H1 (cell line): ENCODE results near the gene ZNF415. TPM values are rescaled to one million over a fixed set of nuclear protein-coding genes. Genes with fewer than 3 reads are reported as not detected.

ENCODE experiments used
- CTCF ChIA-PET: fragments of 300-600 bp; sonication (Branson Sonifier 250); formaldehyde crosslinking; loops from one replicate; lab custom pipeline; 2021; ENCODE audit not compliant: partially characterized antibody; lab: Charles Lee
- POLR2A ChIA-PET: fragments of 300-600 bp; sonication (Branson Sonifier 250); formaldehyde crosslinking; loops from one replicate; lab custom pipeline; 2021; ENCODE audit warnings: inconsistent platforms; ENCODE audit not compliant: partially characterized antibody; lab: Charles Lee
- DNase-seq, 2 experiments: peaks; one replicate each; pipeline versions ENCODE4 v3.0.0 to v3.0.0-alpha.2; 2010 to 2022; ENCODE audit warnings: low spot score in 2 of 2, low read depth in 1 of 2, mixed read lengths in 1 of 2
- FAIRE-seq: peaks from 2 replicates; lab custom pipeline; 2011; peaks lifted over from hg19 to GRCh38; lab: Jason Lieb, UNC
- H2AFZ ChIP-seq: 2 replicates; pipeline ENCODE4 v1.8.1; 2012; ENCODE audit warnings: low read length, inconsistent platforms
- H2AK5ac ChIP-seq: 2 replicates; pipeline ENCODE4 v1.6.1; 2013; ENCODE audit warnings: low read depth, low read length
- H2BK120ac ChIP-seq: replicated peaks from 2 replicates; pipeline ENCODE3; 2013; ENCODE audit warnings: low read depth, low read length, inconsistent platforms
- H2BK12ac ChIP-seq: 2 replicates; pipeline ENCODE4 v1.6.1; 2013; ENCODE audit warnings: low read depth, low read length
- H2BK15ac ChIP-seq: 2 replicates; pipeline ENCODE4 v1.6.1; 2013; ENCODE audit warnings: low read length
- H2BK20ac ChIP-seq: 2 replicates; pipeline ENCODE4 v1.6.1; 2013; ENCODE audit warnings: low read length
- H2BK5ac ChIP-seq: 2 replicates; pipeline ENCODE4 v1.6.1; 2013; ENCODE audit warnings: low read depth, low read length
- H3K14ac ChIP-seq: 2 replicates; pipeline ENCODE4 v1.6.1; 2013; ENCODE audit warnings: inconsistent platforms; ENCODE audit not compliant: insufficient read length
- H3K18ac ChIP-seq: 2 replicates; pipeline ENCODE4 v1.6.1; 2013; ENCODE audit warnings: low read length; ENCODE audit errors: extremely low read depth
- H3K23ac ChIP-seq: 2 replicates; pipeline ENCODE4 v1.6.1; 2013; ENCODE audit warnings: inconsistent platforms; ENCODE audit not compliant: insufficient read length
- H3K23me2 ChIP-seq: 2 replicates; pipeline ENCODE4 v1.6.1; 2013; ENCODE audit warnings: low read depth, low read length
- H3K27ac ChIP-seq: 2 replicates; pipeline ENCODE4 v1.6.1; 2011; ENCODE audit warnings: low read depth, low read length, inconsistent platforms
- H3K27me3 ChIP-seq, 4 experiments: replicated peaks in 1 of 4; 1 replicate in 1 of 4; 2 replicates in 3 of 4; pipeline versions ENCODE4 v1.6.1 to v1.8.1; 2011 to 2013; ENCODE audit warnings: low read length in 3 of 4, mild to moderate bottlenecking in 3 of 4, inconsistent platforms in 2 of 4, mixed read lengths in 2 of 4, moderate library complexity in 1 of 4; ENCODE audit not compliant: control insufficient read depth in 3 of 4, insufficient read depth in 3 of 4; ENCODE audit errors: extremely low read depth in 1 of 4
- H3K36me3 ChIP-seq, 4 experiments: 2 replicates each; pipeline versions ENCODE4 v1.6.1 to v1.8.1; 2011 to 2013; ENCODE audit warnings: mild to moderate bottlenecking in 4 of 4, low read length in 3 of 4, moderate library complexity in 2 of 4, control low read depth in 1 of 4, inconsistent platforms in 1 of 4; ENCODE audit not compliant: insufficient read depth in 4 of 4, control insufficient read depth in 2 of 4
- H3K4ac ChIP-seq: replicated peaks from 2 replicates; pipeline ENCODE3; 2013; ENCODE audit warnings: low read length, low read depth, mixed read lengths, inconsistent platforms; ENCODE audit not compliant: insufficient read length
- H3K4me1 ChIP-seq, 4 experiments: replicated peaks in 1 of 4; 1 replicate in 1 of 4; 2 replicates in 3 of 4; pipeline versions ENCODE4 v1.6.1 to v1.8.1; 2011 to 2013; ENCODE audit warnings: low read length in 3 of 4, inconsistent platforms in 2 of 4, mixed read lengths in 1 of 4; ENCODE audit not compliant: insufficient read depth in 4 of 4, control insufficient read depth in 3 of 4
- H3K4me2 ChIP-seq, 2 experiments: 2 replicates each; pipeline versions ENCODE4 v1.6.1 to v1.8.1; 2011 to 2013; ENCODE audit warnings: low read depth in 2 of 2, low read length in 2 of 2, control low read depth in 1 of 2, inconsistent platforms in 1 of 2, mild to moderate bottlenecking in 1 of 2; ENCODE audit not compliant: insufficient read depth in 1 of 2
- H3K4me3 ChIP-seq, 4 experiments: fragments of 200-600, 300-600 bp in 1 of 4; sonication (generic), shearing (Covaris generic), sonication (Bioruptor Twin) in 1 of 4; 2 replicates each; pipeline versions ENCODE4 v1.5.1 to v1.8.1; 2011 to 2016; ENCODE audit warnings: low read length in 4 of 4, low read depth in 3 of 4, control low read depth in 2 of 4, inconsistent platforms in 2 of 4, mild to moderate bottlenecking in 2 of 4, mixed read lengths in 1 of 4, moderate library complexity in 1 of 4; ENCODE audit not compliant: insufficient read depth in 2 of 4; ENCODE audit errors: extremely low read depth in 1 of 4
- H3K56ac ChIP-seq: replicated peaks from 2 replicates; pipeline ENCODE3; 2013; ENCODE audit warnings: low read depth, mild to moderate bottlenecking, mixed read lengths, low read length, inconsistent platforms; ENCODE audit not compliant: insufficient read length
- H3K79me1 ChIP-seq: 2 replicates; pipeline ENCODE4 v1.6.1; 2013; ENCODE audit warnings: low read depth, low read length, control low read depth
- H3K79me2 ChIP-seq, 2 experiments: 2 replicates each; pipeline versions ENCODE4 v1.6.1 to v1.8.1; 2012 to 2013; ENCODE audit warnings: low read length in 2 of 2, mild to moderate bottlenecking in 2 of 2, inconsistent platforms in 1 of 2; ENCODE audit not compliant: insufficient read depth in 2 of 2, control insufficient read depth in 1 of 2
- H3K9ac ChIP-seq, 4 experiments: replicated peaks in 1 of 4; 1 replicate in 1 of 4; 2 replicates in 3 of 4; pipeline versions ENCODE4 v1.6.1 to v1.8.1; 2011 to 2013; ENCODE audit warnings: low read depth in 3 of 4, low read length in 3 of 4, control low read depth in 2 of 4, mild to moderate bottlenecking in 2 of 4, moderate library complexity in 2 of 4, inconsistent platforms in 1 of 4; ENCODE audit errors: extremely low read depth in 1 of 4
- H3K9me3 ChIP-seq, 2 experiments: 2 replicates each; pipeline versions ENCODE4 v1.6.1 to v1.8.1; 2012 to 2013; ENCODE audit warnings: mild to moderate bottlenecking in 2 of 2, moderate library complexity in 2 of 2, control low read depth in 1 of 2, inconsistent platforms in 1 of 2, low read depth in 1 of 2, low read length in 1 of 2, mixed read lengths in 1 of 2; ENCODE audit not compliant: insufficient read depth in 2 of 2
- H4K20me1 ChIP-seq, 2 experiments: replicated peaks in 1 of 2; 2 replicates each; pipeline versions ENCODE3 to v1.8.1; 2011 to 2013; ENCODE audit warnings: inconsistent platforms in 2 of 2, low read length in 2 of 2, mild to moderate bottlenecking in 1 of 2; ENCODE audit not compliant: insufficient read depth in 2 of 2, control insufficient read depth in 1 of 2
- H4K5ac ChIP-seq: 2 replicates; pipeline ENCODE4 v1.6.1; 2013; ENCODE audit warnings: low read length, low read depth, mixed read lengths, inconsistent platforms; ENCODE audit not compliant: insufficient read length
- H4K8ac ChIP-seq: 2 replicates; pipeline ENCODE4 v1.8.0; 2013; ENCODE audit warnings: mild to moderate bottlenecking, moderate library complexity, low read length, inconsistent platforms; ENCODE audit not compliant: insufficient read depth; ENCODE audit errors: extremely low read depth
- H4K91ac ChIP-seq: replicated peaks from 2 replicates; pipeline ENCODE3; 2013; ENCODE audit warnings: low read length, mixed read lengths, inconsistent platforms; ENCODE audit not compliant: insufficient read length
- BCL11A ChIP-seq, 2 experiments: IDR thresholded peaks; one replicate each; pipeline ENCODE4 v1.6.1; 2011; ENCODE audit warnings: low read depth in 2 of 2, low read length in 2 of 2, mild to moderate bottlenecking in 2 of 2
- CBX5 ChIP-seq: fragments of 300-800, 300-1000 bp; sonication (generic); IDR thresholded peaks from 2 replicates; pipeline ENCODE4 v1.7.1; 2016; ENCODE audit warnings: antibody characterized with exemption, low read length, low read depth
- CEBPB ChIP-seq: IDR thresholded peaks from 2 replicates; pipeline ENCODE4 v1.6.1; 2012; ENCODE audit warnings: low read depth, low read length
- CTCF ChIP-seq, 3 experiments: IDR thresholded peaks; 1 replicate in 2 of 3; 2 replicates in 1 of 3; pipeline versions ENCODE4 v1.5.1 to v1.6.1; 2011; ENCODE audit warnings: low read length in 3 of 3, mild to moderate bottlenecking in 3 of 3, inconsistent platforms in 2 of 3, low read depth in 1 of 3, moderate library complexity in 1 of 3; ENCODE audit not compliant: insufficient read depth in 1 of 3; ENCODE audit errors: control extremely low read depth in 1 of 3
- EZH2 ChIP-seq: fragments of 200-600 bp; sonication (generic); IDR thresholded peaks from 2 replicates; pipeline ENCODE4 v1.7.1; 2012; ENCODE audit warnings: low read depth, mild to moderate bottlenecking, moderate library complexity, low read length, inconsistent platforms; ENCODE audit not compliant: severe bottlenecking
- JUND ChIP-seq: IDR thresholded peaks from 2 replicates; pipeline ENCODE4 v1.6.1; 2011; ENCODE audit warnings: mild to moderate bottlenecking, improper control_type of control experiment, low read length
- MAX ChIP-seq: IDR thresholded peaks from 2 replicates; pipeline ENCODE4 v1.6.1; 2012; ENCODE audit warnings: inconsistent platforms
- RXRA ChIP-seq: IDR thresholded peaks from 2 replicates; pipeline ENCODE4 v1.6.1; 2011; ENCODE audit warnings: low read depth, mild to moderate bottlenecking, low read length, moderate library complexity; ENCODE audit not compliant: insufficient read depth
- SIX5 ChIP-seq: IDR thresholded peaks from 2 replicates; pipeline ENCODE4 v1.6.1; 2011; ENCODE audit warnings: mild to moderate bottlenecking, low read depth, low read length
- SP1 ChIP-seq: IDR thresholded peaks from 2 replicates; pipeline ENCODE4 v1.6.1; 2011; ENCODE audit warnings: low read depth, low read length
- SRF ChIP-seq: IDR thresholded peaks from 2 replicates; pipeline ENCODE4 v1.6.1; 2011; ENCODE audit warnings: mild to moderate bottlenecking, low read depth, low read length, moderate library complexity
- TCF12 ChIP-seq: IDR thresholded peaks from 2 replicates; pipeline ENCODE4 v1.6.1; 2011; ENCODE audit warnings: low read depth, mild to moderate bottlenecking, low read length
- WGBS, 2 experiments: shearing (Covaris generic) in 1 of 2; methylation state at CpG; one replicate each; pipeline versions ENCODE4 v1.1.6 to v1.1.7; 2013 to 2015; ENCODE audit warnings: low lambda C conversion rate in 2 of 2, mixed read lengths in 2 of 2, inconsistent platforms in 1 of 2, low coverage in 1 of 2, missing lambda C conversion rate in 1 of 2; ENCODE audit not compliant: insufficient replicate concordance in 2 of 2, insufficient coverage in 1 of 2, insufficient read length in 1 of 2; ENCODE audit errors: extremely low coverage in 1 of 2, missing lambda C conversion rate in 1 of 2; 5-methylcytosine and 5-hydroxymethylcytosine counted together
- polyA plus RNA-seq, 7 experiments: library from polyadenylated mRNA; depleted of rRNA in 3 of 7; stranded (reverse) in 5 of 7; unstranded in 2 of 7; fragments of >200 nt in 5 of 7; fragments of 200-250 nt in 2 of 7; gene quantifications; 1 replicate in 5 of 7; 2 replicates in 1 of 7; 4 replicates in 1 of 7; pipeline versions ENCODE4 v1.2.1 to v1.2.3, GENCODE V29; 2011 to 2013; ENCODE audit warnings: missing spikeins in 2 of 7, mixed read lengths in 2 of 7
- total RNA-seq: library from RNA; stranded (reverse); fragmentation: NEBNext Ultra II Directional; extraction: Animal tissue kit (Norgen Biotek cat#: 25700); gene quantifications from 2 replicates; pipeline ENCODE4 v1.2.1, GENCODE V29; 2021

The ZNF415 gene
- total and polyA plus RNA-seq, 2 of the 8 experiments (the other 6 are each of a cell fraction or from before 2014, with no cell fraction given): 5.8 to 9.7 TPM

- no peak overlapping the region for H2BK15ac ChIP-seq
- no peak overlapping the region for H3K4ac ChIP-seq
- peaks cover 0 to 4% of the 10 kb centered on the region in 2 experiments; a peak in 1 of 4 replicates for H3K9me3 ChIP-seq
- H3K14ac ChIP-seq: no peak overlapping the region
- H3K79me1 ChIP-seq: no peaks in the 10 kb centered on the region
- no peak overlapping the region for H3K4me2 ChIP-seq
- no peak overlapping the region for H2BK20ac ChIP-seq
- H4K8ac ChIP-seq: no peak overlapping the region
- H3K27me3 ChIP-seq: no peaks in the 10 kb centered on the region
- CTCF ChIA-PET: interaction anchor here (1.4 kb wide), 1 partner anchor 95 kb away, joined by 4 read pairs; no protein-coding TSS in a partner anchor
- DNase-seq: no peak
- no peaks in the 10 kb centered on the region for H4K20me1 ChIP-seq
- H4K91ac ChIP-seq: no peak overlapping the region
- no peak for FAIRE-seq
- no peak overlapping the region for H2AFZ ChIP-seq
- no peak overlapping the region for H3K18ac ChIP-seq
- H3K4me3 ChIP-seq: no peak overlapping the region
- H3K36me3 ChIP-seq: peaks cover 0 to 5% (median 0%) of the 10 kb centered on the region in 4 experiments; a peak in 1 of 8 replicates
- H2AK5ac ChIP-seq: no peak overlapping the region
- H2BK120ac ChIP-seq: no peak overlapping the region
- H3K56ac ChIP-seq: no peak overlapping the region
- H3K23me2 ChIP-seq: no peaks in the 10 kb centered on the region
- no peaks in the 10 kb centered on the region for H3K79me2 ChIP-seq
- H2BK12ac ChIP-seq: no peak overlapping the region
- no peak overlapping the region for H3K9ac ChIP-seq
- 71% methylated on average over 4 of the region's 4 CpGs; no CpG with 5 or more reads in 1 of the 2 experiments for WGBS, 2 experiments
- no peak overlapping the region for H4K5ac ChIP-seq
- no peak overlapping the region for H3K23ac ChIP-seq
- POLR2A ChIA-PET: no interaction called here
- no peaks in the 10 kb centered on the region for H3K4me1 ChIP-seq
- no peak overlapping the region for H2BK5ac ChIP-seq
- H3K27ac ChIP-seq: no peak overlapping the region
- TF ChIP-seq MAX (no peak), SIX5 (no peak), BCL11A (IDR thresholded peaks at IDR 0.05; ENCODE audit: low read depth in 2 of 2, low read length in 2 of 2) (no peak), CEBPB (no peak), JUND (no peak), TCF12 (no peak), CTCF (IDR thresholded peaks at IDR 0.05; ENCODE audit: control extremely low read depth in 1 of 3, insufficient read depth in 1 of 3, low read depth in 1 of 3, low read length in 3 of 3) (no peak), CBX5 (no peak), EZH2 (no peak), RXRA (no peak), SP1 (no peak), SRF (no peak)
Observed at GRCh38 chr19:53172889-53173288, 40.2 kb upstream of the ZNF415 start.
